ENCODE results near the gene KCNC1. TPM values are rescaled to one million over a fixed set of nuclear protein-coding genes. Genes with fewer than 3 reads are reported as not detected.

The KCNC1 gene
- polyA plus RNA-seq, 1 experiment: not detected

GRCh38 chr11:17741487-17741886 lies 6.9 kb downstream of the KCNC1 start:
- H3K36me3 ChIP-seq (ENCODE audit: control insufficient read depth, insufficient read depth, low read length): no peaks in the 10 kb centered on the region
- ChIA-PET CTCF (interaction anchor here (1.2 to 21.3 kb wide), 3 partner anchors 11 to 238 kb away, joined by 4 to 533 read pairs (median 16); no protein-coding TSS in a partner anchor), POLR2A (no interaction called here)
- peaks cover 14% of the 10 kb centered on the region for H3K27me3 ChIP-seq (ENCODE audit: control insufficient read depth, insufficient read depth, low read length)
- no peak for DNase-seq (ENCODE audit: low read depth)
- no peak for TF ChIP-seq CTCF (IDR thresholded peaks at IDR 0.05; ENCODE audit: insufficient read depth, low read depth, low read length)
- no peak overlapping the region for H3K4me3 ChIP-seq (ENCODE audit: low read depth, low read length)

GRCh38 chr11:17742019-17742418 lies 7.4 kb downstream of the KCNC1 start:
- Histone ChIP-seq H3K4me3 (ENCODE audit: low read depth, low read length) (no peak overlapping the region), H3K27me3 (ENCODE audit: control insufficient read depth, insufficient read depth, low read length) (peaks cover 9% of the 10 kb centered on the region), H3K36me3 (ENCODE audit: control insufficient read depth, insufficient read depth, low read length) (no peaks in the 10 kb centered on the region)
- ChIA-PET CTCF (interaction anchor here (1.2 to 21.3 kb wide), 3 partner anchors 11 to 238 kb away, joined by 4 to 533 read pairs (median 16); no protein-coding TSS in a partner anchor), POLR2A (no interaction called here)
- no peak for TF ChIP-seq CTCF (IDR thresholded peaks at IDR 0.05; ENCODE audit: insufficient read depth, low read depth, low read length)
- no peak for DNase-seq (ENCODE audit: low read depth)

GRCh38 chr11:17743026-17743807 lies 8.6 kb downstream of the KCNC1 start:
- TF ChIP-seq CTCF (IDR thresholded peaks at IDR 0.05; ENCODE audit: insufficient read depth, low read depth, low read length): no peak
- no peak for DNase-seq (ENCODE audit: low read depth)
- ChIA-PET POLR2A (no interaction called here), CTCF (interaction anchor here (21.3 kb wide), 1 partner anchor 236 kb away, joined by 533 read pairs; no protein-coding TSS in a partner anchor)
- Histone ChIP-seq H3K27me3 (ENCODE audit: control insufficient read depth, insufficient read depth, low read length) (peaks cover 1% of the 10 kb centered on the region; the same call in 1 of the 2 replicates), H3K36me3 (ENCODE audit: control insufficient read depth, insufficient read depth, low read length) (no peaks in the 10 kb centered on the region), H3K4me3 (ENCODE audit: low read depth, low read length) (no peak overlapping the region)

GRCh38 chr11:17743808-17744119 lies 9.2 kb downstream of the KCNC1 start:
- POLR2A ChIA-PET: no interaction called here
- DNase-seq (ENCODE audit: low read depth): no peak

More at GRCh38 chr11:17743808-17744119, 9.2 kb downstream of the KCNC1 start:
- no peak for TF ChIP-seq CTCF (IDR thresholded peaks at IDR 0.05; ENCODE audit: insufficient read depth, low read depth, low read length)
- no peaks in the 10 kb centered on the region for H3K27me3 ChIP-seq (ENCODE audit: control insufficient read depth, insufficient read depth, low read length)
- no peak overlapping the region for H3K4me3 ChIP-seq (ENCODE audit: low read depth, low read length)
- H3K36me3 ChIP-seq (ENCODE audit: control insufficient read depth, insufficient read depth, low read length): no peaks in the 10 kb centered on the region
- CTCF ChIA-PET: interaction anchor here (21.3 kb wide), 1 partner anchor 236 kb away, joined by 533 read pairs; no protein-coding TSS in a partner anchor
